Esophagus squamous epithelium (tissue), 5 donors: Measurements from ENCODE around the gene ZBTB48. TPM values are rescaled to one million over a fixed set of nuclear protein-coding genes. Genes with fewer than 3 reads are reported as not detected.
"Not testable (repeated sequence)": the region's sequence is repeated elsewhere in the genome, so short reads cannot be mapped to it uniquely, and the experiment has no call there.

Source experiments
- DNase-seq: peaks from one replicate; lab custom pipeline; 2025; lab: John Stamatoyannopoulos, UW
- H3K27ac ChIP-seq, 4 donors: fragments of 200-600 bp; sonication (generic); one replicate each; pipeline ENCODE4 v1.5.1; 2016 to 2019; ENCODE audit warnings: mild to moderate bottlenecking in 1 of 4
- H3K27me3 ChIP-seq, 4 donors: fragments of 200-600 bp; sonication (generic); 1 replicate in 3 of 4; 2 replicates in 1 of 4; pipeline versions ENCODE4 v1.5.1 to v1.6.0; 2017 to 2021; ENCODE audit warnings: antibody characterized with exemption in 1 of 4
- H3K36me3 ChIP-seq, 3 donors: fragments of 200-600 bp; sonication (generic); one replicate each; pipeline ENCODE4 v1.5.1; 2016 to 2019
- H3K4me1 ChIP-seq, 3 donors: fragments of 200-600 bp; sonication (generic); one replicate each; pipeline ENCODE4 v1.5.1; 2017 to 2019
- H3K4me3 ChIP-seq, 4 donors: fragments of 200-600 bp; sonication (generic); 1 replicate in 3 of 4; 2 replicates in 1 of 4; pipeline ENCODE4 v1.5.1; 2016 to 2019; ENCODE audit warnings: mild to moderate bottlenecking in 2 of 4, moderate library complexity in 1 of 4
- H3K9me3 ChIP-seq, 3 donors: fragments of 200-600 bp; sonication (generic); one replicate each; pipeline ENCODE4 v1.5.1; 2016 to 2019
- CTCF ChIP-seq, 6 experiments: fragments of 450-650 bp in 4 of 6; fragments of 200-600 bp in 2 of 6; sonication (generic) in 2 of 6; IDR thresholded peaks; one replicate each; pipeline ENCODE4 v1.5.1; 2016 to 2019; ENCODE audit warnings: antibody characterized with exemption in 6 of 6, mild to moderate bottlenecking in 4 of 6, moderate library complexity in 4 of 6
- POLR2A ChIP-seq, 4 donors: fragments of 450-650 bp; IDR thresholded peaks; one replicate each; pipeline ENCODE4 v1.6.1; 2017; ENCODE audit warnings: antibody characterized with exemption in 4 of 4, mild to moderate bottlenecking in 4 of 4, moderate library complexity in 3 of 4
- WGBS, 2 donors: methylation state at CpG; one replicate each; pipeline ENCODE4 v1.1.5; 2018; 5-methylcytosine and 5-hydroxymethylcytosine counted together
- intact Hi-C: fragments of 100-400 bp; cut with DNase I; formaldehyde crosslinking; loops from one replicate; pipeline ENCODE4 v1.15.0; 2022
- total RNA-seq, 4 donors: library from RNA; depleted of rRNA; stranded (reverse); fragments of >200 nt; gene quantifications; one replicate each; pipeline ENCODE4 v1.1.0, GENCODE V29; 2016
- donor health status: DM: yes; HTN: yes; CAD: no.

ZBTB48 gene
- total RNA-seq, 4 donors from 2014 or later: 7.2 to 26.0 (median 16.0) TPM

- intact Hi-C loops: no loop called here
- H3K27ac ChIP-seq: peak overlapping the region in 3 of 4 donors; percentile 96 to 100 (median 99)
- no peak for DNase-seq
- TF ChIP-seq CTCF (IDR thresholded peaks at IDR 0.05): no peak
- no peak for TF ChIP-seq POLR2A (IDR thresholded peaks at IDR 0.05)
- 58 to 68% methylated on average over 6 to 9 of the region's 15 CpGs for WGBS, 2 donors
- H3K9me3 ChIP-seq: no peaks in the 10 kb centered on the region
- peak overlapping the region in 2 of 4 donors; percentile 22 to 49 for H3K4me3 ChIP-seq
- peaks cover 53 to 70% (median 54%) of the 10 kb centered on the region in 3 donors for H3K36me3 ChIP-seq
- H3K27me3 ChIP-seq: no peaks in the 10 kb centered on the region
- peaks cover 38 to 85% (median 52%) of the 10 kb centered on the region in 3 donors for H3K4me1 ChIP-seq
These were observed 17.3 kb downstream of the ZBTB48 start for GRCh38 chr1:6596886-6597776.

- WGBS, 2 donors: 56 to 71% methylated on average over 3 to 6 of the region's 6 CpGs
- Histone ChIP-seq H3K27ac (peak overlapping the region in 3 of 4 donors; percentile 96 to 100 (median 99)), H3K9me3 (no peaks in the 10 kb centered on the region), H3K27me3 (no peaks in the 10 kb centered on the region), H3K4me3 (peak overlapping the region in 1 of 4 donors; percentile 49), H3K4me1 (peaks cover 38 to 79% (median 48%) of the 10 kb centered on the region in 3 donors), H3K36me3 (peaks cover 47 to 64% (median 51%) of the 10 kb centered on the region in 3 donors)
- TF ChIP-seq CTCF (IDR thresholded peaks at IDR 0.05) (no peak), POLR2A (IDR thresholded peaks at IDR 0.05) (no peak)
- intact Hi-C loops: no loop called here
- no peak for DNase-seq
These were observed 18.0 kb downstream of the ZBTB48 start for GRCh38 chr1:6597777-6598131.

- H3K4me3 ChIP-seq: peak overlapping the region; percentile 73 to 99 (median 92)
- TF ChIP-seq CTCF (IDR thresholded peaks at IDR 0.05): peak in 3 of 6 experiments; percentile 30 to 59 (median 34)
- peak in 1 of 4 donors; percentile 29 for TF ChIP-seq POLR2A (IDR thresholded peaks at IDR 0.05)
- WGBS, 2 donors: 20 to 22% methylated on average over 6 to 11 of the region's 31 CpGs
These were observed 19.6 kb downstream of the ZBTB48 start for GRCh38 chr1:6599141-6599975.

GRCh38 chr1:6599991-6600390 is 20.2 kb downstream of the ZBTB48 start:
- H3K9me3 ChIP-seq, DNase-seq, intact Hi-C loops, H3K27me3 ChIP-seq: not testable (repeated sequence)
- Histone ChIP-seq H3K36me3 (peaks cover 25 to 42% (median 34%) of the 10 kb centered on the region in 3 donors), H3K4me1 (peaks cover 52 to 77% (median 63%) of the 10 kb centered on the region in 3 donors), H3K27ac (peak overlapping the region; percentile 96 to 100 (median 98)), H3K4me3 (peak overlapping the region; percentile 73 to 99 (median 92))
- WGBS, 2 donors: 20 to 21% methylated on average over 7 to 8 of the region's 8 CpGs

More at GRCh38 chr1:6599141-6599975, 19.6 kb downstream of the ZBTB48 start:
- H3K36me3 ChIP-seq: peaks cover 31 to 48% (median 36%) of the 10 kb centered on the region in 3 donors
- no peak for DNase-seq
- peaks cover 47 to 76% (median 57%) of the 10 kb centered on the region in 3 donors for H3K4me1 ChIP-seq
- H3K27me3 ChIP-seq: no peaks in the 10 kb centered on the region
- peak overlapping the region; percentile 64 to 100 (median 98) for H3K27ac ChIP-seq
- intact Hi-C loops: no loop called here
- H3K9me3 ChIP-seq: no peaks in the 10 kb centered on the region

GRCh38 chr1:6600410-6601048 is 20.7 kb downstream of the ZBTB48 start:
- intact Hi-C loops: no loop called here

More at GRCh38 chr1:6600410-6601048, 20.7 kb downstream of the ZBTB48 start:
- Histone ChIP-seq H3K9me3 (no peaks in the 10 kb centered on the region), H3K4me3 (peak overlapping the region; percentile 73 to 99 (median 92)), H3K36me3 (peaks cover 20 to 36% (median 29%) of the 10 kb centered on the region in 3 donors), H3K27me3 (no peaks in the 10 kb centered on the region), H3K4me1 (peaks cover 51 to 76% (median 63%) of the 10 kb centered on the region in 3 donors), H3K27ac (peak overlapping the region; percentile 96 to 100 (median 98))
- TF ChIP-seq POLR2A (IDR thresholded peaks at IDR 0.05) (peak in 1 of 4 donors; percentile 43), CTCF (IDR thresholded peaks at IDR 0.05) (no peak)
- DNase-seq: no peak
- 12 to 20% methylated on average over 4 to 7 of the region's 10 CpGs for WGBS, 2 donors
